Astrocyte (in vitro differentiated cells and primary cell): ENCODE data around the gene MEG3. TPM values are rescaled to one million over a fixed set of nuclear protein-coding genes. Genes with fewer than 3 reads are reported as not detected.

Experiments used
- DNase-seq: peaks from one replicate; pipeline ENCODE4 v3.0.0-alpha.2; 2010; ENCODE audit warnings: low read depth
- FAIRE-seq: peaks from 2 replicates; lab custom pipeline; 2011; peaks lifted over from hg19 to GRCh38; lab: Jason Lieb, UNC
- H2AFZ ChIP-seq: 2 replicates; pipeline ENCODE4 v1.6.0; 2012; ENCODE audit warnings: low read depth, low read length, inconsistent platforms
- H3K27ac ChIP-seq: 2 replicates; pipeline ENCODE4 v1.5.1; 2011; ENCODE audit warnings: low read depth, low read length, inconsistent platforms
- H3K27me3 ChIP-seq: 2 replicates; pipeline ENCODE4 v1.6.0; 2011; ENCODE audit warnings: low read length, inconsistent platforms; ENCODE audit not compliant: insufficient read depth
- H3K36me3 ChIP-seq: 2 replicates; pipeline ENCODE4 v1.5.1; 2011; ENCODE audit warnings: low read length, inconsistent platforms; ENCODE audit not compliant: insufficient read depth
- H3K4me1 ChIP-seq: 2 replicates; pipeline ENCODE4 v1.5.1; 2011; ENCODE audit warnings: low read length, inconsistent platforms; ENCODE audit not compliant: insufficient read depth
- H3K4me2 ChIP-seq: 2 replicates; pipeline ENCODE4 v1.6.0; 2012; ENCODE audit warnings: low read length, inconsistent platforms
- H3K4me3 ChIP-seq: 2 replicates; pipeline ENCODE4 v1.5.1; 2011; ENCODE audit warnings: low read depth, mild to moderate bottlenecking, low read length, inconsistent platforms; ENCODE audit not compliant: insufficient read depth
- H3K79me2 ChIP-seq: 2 replicates; pipeline ENCODE4 v1.6.0; 2012; ENCODE audit warnings: mild to moderate bottlenecking, low read length, inconsistent platforms; ENCODE audit not compliant: insufficient read depth
- H3K9ac ChIP-seq: 2 replicates; pipeline ENCODE4 v1.6.0; 2012; ENCODE audit warnings: mild to moderate bottlenecking, low read length, inconsistent platforms
- H3K9me3 ChIP-seq: 2 replicates; pipeline ENCODE4 v1.5.1; 2012; ENCODE audit warnings: low read depth, mild to moderate bottlenecking, low read length, inconsistent platforms; ENCODE audit not compliant: insufficient read depth
- H4K20me1 ChIP-seq: 2 replicates; pipeline ENCODE4 v1.6.0; 2012; ENCODE audit warnings: low read length, inconsistent platforms; ENCODE audit not compliant: insufficient read depth
- H3K27ac Mint-ChIP-seq: one replicate; pipeline ENCODE4 v1.8.0; 2021; ENCODE audit warnings: mild to moderate bottlenecking, mixed read lengths; ENCODE audit not compliant: unreplicated experiment
- H3K27me3 Mint-ChIP-seq: one replicate; pipeline ENCODE4 v1.8.0; 2021; ENCODE audit warnings: low read depth, mixed read lengths; ENCODE audit not compliant: unreplicated experiment
- H3K36me3 Mint-ChIP-seq: one replicate; pipeline ENCODE4 v1.8.0; 2021; ENCODE audit warnings: low read depth, mixed read lengths; ENCODE audit not compliant: unreplicated experiment
- H3K4me1 Mint-ChIP-seq: one replicate; pipeline ENCODE4 v1.8.0; 2021; ENCODE audit warnings: low read depth, mixed read lengths; ENCODE audit not compliant: unreplicated experiment
- H3K4me3 Mint-ChIP-seq: one replicate; pipeline ENCODE4 v1.8.0; 2021; ENCODE audit warnings: mild to moderate bottlenecking, moderate library complexity, mixed read lengths; ENCODE audit not compliant: unreplicated experiment
- H3K9me3 Mint-ChIP-seq: one replicate; pipeline ENCODE4 v1.8.0; 2021; ENCODE audit warnings: mild to moderate bottlenecking, mixed read lengths; ENCODE audit not compliant: unreplicated experiment
- CTCF ChIP-seq: IDR thresholded peaks from 2 replicates; pipeline ENCODE4 v1.5.1; 2011; ENCODE audit warnings: low read depth, mild to moderate bottlenecking, inconsistent platforms, low read length, moderate library complexity; ENCODE audit not compliant: insufficient read depth
- EZH2 ChIP-seq: IDR thresholded peaks from 2 replicates; pipeline ENCODE4 v1.6.1; 2012; ENCODE audit warnings: mild to moderate bottlenecking, low read length, inconsistent platforms; ENCODE audit not compliant: insufficient read depth
- total RNA-seq: library from RNA; stranded (reverse); gene quantifications from 2 replicates; pipeline ENCODE4 v1.2.1, GENCODE V29; 2021

Gene MEG3
- total RNA-seq, 1 donor from 2014 or later, result not detected

GRCh38 chr14:100891501-100892445 lies 65.9 kb downstream of the MEG3 start:
- Histone ChIP-seq H3K27ac (no peak overlapping the region), H3K36me3 (peaks cover 21% of the 10 kb centered on the region), H3K9ac (no peak overlapping the region), H3K4me1 (no peaks in the 10 kb centered on the region), H3K9me3 (no peaks in the 10 kb centered on the region), H3K4me2 (no peak overlapping the region), H4K20me1 (peaks cover 87% of the 10 kb centered on the region), H3K4me3 (no peak overlapping the region), H3K79me2 (peaks cover 16% of the 10 kb centered on the region), H2AFZ (no peak overlapping the region), H3K27me3 (no peaks in the 10 kb centered on the region)
- peak overlapping the region; percentile 27 for H3K27ac Mint-ChIP-seq
- no peaks in the 10 kb centered on the region for H3K9me3 Mint-ChIP-seq
- TF ChIP-seq CTCF (no peak), EZH2 (no peak)
- DNase-seq, result no peak
- peaks cover 4% of the 10 kb centered on the region for H3K36me3 Mint-ChIP-seq
- H3K4me3 Mint-ChIP-seq, result no peak overlapping the region
- peaks cover 31% of the 10 kb centered on the region for H3K27me3 Mint-ChIP-seq
- no peaks in the 10 kb centered on the region for H3K4me1 Mint-ChIP-seq
- FAIRE-seq, result no peak

DNA sequence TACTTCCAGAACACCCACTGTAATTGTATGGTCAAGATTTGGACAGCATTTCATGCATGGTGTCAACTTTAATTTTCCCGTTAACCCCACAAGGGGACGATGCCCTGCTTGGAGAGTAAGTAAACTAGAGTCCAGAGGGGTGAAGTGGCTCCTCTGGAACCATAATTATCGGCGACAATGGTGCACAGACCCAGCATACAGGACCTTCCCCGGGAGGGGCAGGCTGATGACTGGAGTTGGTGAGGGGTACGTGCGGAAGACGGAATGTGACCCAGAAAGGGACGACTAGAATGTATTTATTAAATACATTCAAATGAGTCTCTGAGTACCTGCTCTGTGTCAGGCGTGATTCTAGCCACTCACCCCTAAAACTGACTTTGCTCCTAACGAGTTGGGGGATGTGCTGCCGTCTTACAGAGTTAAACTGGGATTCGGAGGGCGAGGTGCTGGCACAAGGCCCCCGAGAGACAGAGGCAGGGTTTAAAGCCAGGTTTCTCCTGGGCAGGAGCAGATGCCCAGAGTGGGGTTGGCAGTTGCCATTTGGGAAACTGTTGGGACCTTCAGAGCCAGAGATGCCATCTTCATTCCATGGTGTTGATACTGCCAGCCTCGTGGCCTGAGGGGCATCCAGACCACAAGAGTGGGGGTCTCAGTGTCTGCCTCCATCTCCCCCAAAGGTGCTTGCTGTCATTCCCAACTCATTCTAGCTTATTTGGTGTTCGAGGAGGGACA lies 66.7 kb downstream of the MEG3 start:
- peaks cover 16% of the 10 kb centered on the region for H3K79me2 ChIP-seq
- H2AFZ ChIP-seq, result no peak overlapping the region
- no peak overlapping the region for H3K4me2 ChIP-seq
- H3K36me3 ChIP-seq, result peaks cover 21% of the 10 kb centered on the region
- no peak for FAIRE-seq
- no peaks in the 10 kb centered on the region for H3K4me1 Mint-ChIP-seq
- no peak overlapping the region for H3K27ac ChIP-seq
- H3K27me3 ChIP-seq, result no peaks in the 10 kb centered on the region
- no peak overlapping the region for H3K9ac ChIP-seq
- H3K4me1 ChIP-seq, result no peaks in the 10 kb centered on the region
- H3K4me3 Mint-ChIP-seq, result no peak overlapping the region
- peaks cover 4% of the 10 kb centered on the region for H3K36me3 Mint-ChIP-seq
- no peaks in the 10 kb centered on the region for H3K9me3 Mint-ChIP-seq
- no peak overlapping the region for H3K27ac Mint-ChIP-seq
- peaks cover 31% of the 10 kb centered on the region for H3K27me3 Mint-ChIP-seq
- H3K9me3 ChIP-seq, result no peaks in the 10 kb centered on the region
- no peak for DNase-seq
- H4K20me1 ChIP-seq, result peaks cover 81% of the 10 kb centered on the region
- TF ChIP-seq CTCF (no peak), EZH2 (no peak)
- H3K4me3 ChIP-seq, result no peak overlapping the region
